Activated CD4-positive, alpha-beta T cell treated with anti-CD3 and anti-CD28 coated beads, Interleukin-2, amount 50 U/mL, for 1 hour (primary cell): Measurements from ENCODE around the gene TMEM208.

ENCODE experiments used
- DNase-seq: peaks from one replicate; pipeline ENCODE4 v3.0.0-alpha.2; 2020

Gene TMEM208

GRCh38 chr16:67237396-67238277, 10.7 kb downstream of the TMEM208 start:
- no peak for DNase-seq

- DNase-seq = no peak
Observed at GRCh38 chr16:67238278-67238575, 11.3 kb downstream of the TMEM208 start.

- no peak for DNase-seq
Observed at GRCh38 chr16:67238806-67239470, 12.0 kb downstream of the TMEM208 start.

- DNase-seq = no peak
Observed at GRCh38 chr16:67240506-67240905, 13.6 kb downstream of the TMEM208 start.

- DNase-seq = no peak
Observed at GRCh38 chr16:67241008-67241900, 14.3 kb downstream of the TMEM208 start.

GRCh38 chr16:67242138-67242730, 15.3 kb downstream of the TMEM208 start:
- DNase-seq = no peak

- no peak for DNase-seq
Observed at GRCh38 chr16:67243481-67243880, 16.6 kb downstream of the TMEM208 start.

GRCh38 chr16:67244387-67245185, 17.7 kb downstream of the TMEM208 start:
- DNase-seq = peak; percentile 69

- no peak for DNase-seq
Observed at GRCh38 chr16:67245186-67245585, 18.3 kb downstream of the TMEM208 start.

GRCh38 chr16:67245674-67246080, 18.7 kb downstream of the TMEM208 start:
- no peak for DNase-seq

GRCh38 chr16:67246081-67246755, 19.3 kb downstream of the TMEM208 start:
- peak; percentile 26 for DNase-seq

- DNase-seq = peak; percentile 42
Observed at GRCh38 chr16:67246756-67247191, 19.8 kb downstream of the TMEM208 start.

- peak; percentile 93 for DNase-seq
Observed at GRCh38 chr16:67247192-67248072, 20.5 kb downstream of the TMEM208 start, which contains the start of gene FHOD1. Gene FHOD1 (minus strand): TSS chr16:67247481. CDS start chr16:67247410, 71 bp downstream.

- no peak for DNase-seq
Observed at GRCh38 chr16:67248073-67248400, 21.1 kb downstream of the TMEM208 start.

GRCh38 chr16:67248401-67249177, 21.7 kb downstream of the TMEM208 start, which contains the start of gene SLC9A5:
Gene SLC9A5 (plus strand): TSS chr16:67248979. CDS start chr16:67249015, 36 bp downstream.
- no peak for DNase-seq

GRCh38 chr16:67249178-67250044, 22.5 kb downstream of the TMEM208 start:
- no peak for DNase-seq

- DNase-seq = no peak
Observed at GRCh38 chr16:67250045-67250327, 23.1 kb downstream of the TMEM208 start.
